Measurements from ENCODE around the gene SYVN1.
"Not testable (repeated sequence)": the region's sequence is repeated elsewhere in the genome, so short reads cannot be mapped to it uniquely, and the experiment has no call there.

Gene SYVN1

DNA sequence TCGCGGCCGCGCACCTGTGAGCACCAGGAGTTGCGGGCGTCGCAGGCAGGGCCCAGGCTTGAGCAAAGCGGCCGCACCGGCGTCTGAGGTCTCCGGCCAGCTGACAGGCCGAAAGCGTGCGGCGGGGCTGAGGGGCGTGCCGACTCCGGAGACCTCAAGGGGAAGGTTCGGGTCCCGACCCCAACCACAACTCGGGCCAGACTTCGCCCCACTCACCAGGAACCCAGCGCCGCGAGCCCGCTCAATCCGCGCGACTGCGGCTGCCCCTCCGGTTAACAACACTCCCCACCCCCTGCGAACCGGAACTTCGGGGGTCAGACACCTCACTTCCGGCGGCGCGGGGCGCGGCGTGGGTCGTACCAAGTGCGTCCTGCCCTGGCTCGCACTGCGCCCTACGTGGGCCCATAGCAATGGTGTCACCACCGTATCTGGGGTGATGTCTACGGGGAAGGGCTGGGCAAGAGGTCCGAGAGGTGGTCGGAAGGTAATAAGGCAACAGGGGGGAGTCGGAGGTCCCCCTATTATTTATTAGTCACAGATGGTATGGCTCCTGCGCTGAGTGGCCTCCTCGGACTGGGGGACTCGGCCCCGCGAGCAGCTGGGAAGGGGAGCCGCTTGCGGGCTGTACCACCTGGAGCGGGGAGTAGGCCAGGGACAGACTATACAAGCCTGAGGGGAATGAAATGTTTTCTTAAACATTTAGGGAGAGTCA is at the start of gene SYVN1:
SYVN1 (minus strand) TSS at position 280 of the 712 bp plus-strand sequence. CDS start 918 bp downstream, outside the sequence.
- DNase-seq: peak; percentile 95

DNA sequence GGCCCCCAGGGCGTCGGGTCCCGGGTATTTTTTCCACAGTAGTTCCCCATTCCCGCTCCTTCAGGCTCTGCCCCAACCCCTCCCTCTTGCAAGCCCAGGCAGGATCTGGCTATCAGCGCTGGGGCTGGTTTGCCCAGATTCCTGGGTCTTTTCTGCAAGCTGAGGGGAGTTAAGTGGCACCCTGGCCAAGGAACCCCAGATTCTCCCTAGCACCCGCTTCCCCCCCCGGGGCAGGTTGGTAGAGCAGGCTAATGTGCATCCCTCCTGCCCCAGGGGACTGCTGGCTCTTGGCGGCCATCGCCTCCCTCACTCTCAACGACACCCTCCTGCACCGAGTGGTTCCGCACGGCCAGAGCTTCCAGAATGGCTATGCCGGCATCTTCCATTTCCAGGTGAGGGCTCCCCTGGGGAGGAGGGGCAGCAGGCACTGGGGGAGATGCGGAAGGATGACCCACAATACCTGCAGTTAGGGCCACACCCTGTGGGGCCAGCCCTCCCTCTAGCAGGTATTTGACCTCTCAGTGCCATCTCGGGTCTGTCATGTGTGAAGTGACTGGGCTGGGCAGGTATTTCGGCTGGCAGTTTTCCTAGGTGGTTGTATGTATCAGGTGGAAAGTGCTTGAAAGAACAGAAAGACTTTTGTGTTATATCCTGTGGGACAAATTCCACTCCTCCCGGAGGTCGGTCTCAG is 49.0 kb upstream of the SYVN1 start:
- no peak for DNase-seq

DNA sequence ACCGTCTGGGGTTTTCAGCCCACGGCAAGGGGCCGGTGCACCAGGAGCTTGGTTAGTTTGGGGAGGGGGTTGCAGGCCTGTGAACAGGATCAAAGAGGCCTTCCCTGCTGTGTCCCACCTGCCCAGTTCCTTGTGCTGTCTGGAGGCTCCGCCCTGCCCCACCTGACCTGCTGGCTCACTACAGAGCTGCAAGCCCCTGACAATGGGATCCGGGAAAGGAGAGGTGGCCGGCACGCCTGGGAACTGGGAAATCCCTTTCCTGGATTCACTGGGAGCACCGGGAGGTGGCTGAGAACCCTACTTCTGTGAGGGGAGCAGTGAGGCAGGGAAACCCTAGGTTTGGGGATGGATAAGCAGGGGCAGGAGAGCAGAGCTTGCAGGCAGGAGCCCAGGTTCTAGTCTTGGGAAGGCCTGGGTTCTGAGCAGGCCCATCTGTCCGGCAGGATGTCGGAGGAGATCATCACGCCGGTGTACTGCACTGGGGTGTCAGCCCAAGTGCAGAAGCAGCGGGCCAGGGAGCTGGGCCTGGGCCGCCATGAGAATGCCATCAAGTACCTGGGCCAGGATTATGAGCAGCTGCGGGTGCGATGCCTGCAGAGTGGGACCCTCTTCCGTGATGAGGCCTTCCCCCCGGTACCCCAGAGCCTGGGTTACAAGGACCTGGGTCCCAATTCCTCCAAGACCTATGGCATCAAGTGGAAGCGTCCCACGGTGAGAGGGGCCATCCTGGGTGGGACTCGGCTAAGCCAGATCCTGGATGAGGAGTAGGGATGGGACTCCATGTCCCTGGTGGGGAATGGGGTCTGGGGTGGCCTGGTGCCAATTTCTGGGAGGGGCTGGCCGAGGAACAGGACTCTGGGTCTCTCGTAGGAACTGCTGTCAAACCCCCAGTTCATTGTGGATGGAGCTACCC is 48.2 kb upstream of the SYVN1 start:
- peak; percentile 58 for DNase-seq

DNA sequence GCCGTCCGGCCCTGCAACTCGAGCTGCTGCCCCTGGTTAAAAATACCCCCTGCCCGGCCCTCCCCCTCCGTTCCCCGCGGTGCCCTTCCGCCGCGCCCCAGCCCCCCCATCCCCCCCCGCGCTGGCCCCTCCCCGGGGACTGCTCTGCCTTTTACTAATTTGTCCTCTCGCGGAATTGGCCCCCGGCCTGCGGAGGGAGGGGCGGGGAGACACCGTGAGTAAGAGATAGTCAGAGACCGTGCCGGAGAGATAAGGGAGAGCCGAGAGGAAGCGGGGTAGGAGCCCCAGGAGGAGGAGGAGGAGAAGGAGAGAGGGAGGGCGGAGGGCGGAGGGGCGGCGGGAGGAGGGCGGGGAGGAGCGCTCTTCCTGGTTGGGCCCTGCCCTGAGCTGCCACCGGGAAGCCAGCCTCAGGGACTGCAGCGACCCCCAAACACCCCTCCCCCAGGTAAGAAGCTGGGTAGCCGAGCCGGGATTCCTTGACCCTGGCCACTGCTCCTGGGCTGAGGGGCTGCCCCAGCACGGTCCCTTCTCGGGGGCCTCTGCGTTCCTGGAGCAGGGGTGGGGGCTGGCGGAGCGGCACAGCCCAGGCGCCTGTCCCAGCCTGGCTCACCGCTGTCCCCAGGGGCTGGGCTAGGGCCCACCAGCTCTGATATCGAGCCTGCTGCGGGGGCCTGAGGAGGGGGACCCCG is 47.4 kb upstream of the SYVN1 start, which contains the start of gene CAPN1:
CAPN1 (plus strand) TSS at position 360 of the 689 bp plus-strand sequence. CDS start 774 bp downstream, outside the sequence.
- peak; percentile 85 for DNase-seq

DNA sequence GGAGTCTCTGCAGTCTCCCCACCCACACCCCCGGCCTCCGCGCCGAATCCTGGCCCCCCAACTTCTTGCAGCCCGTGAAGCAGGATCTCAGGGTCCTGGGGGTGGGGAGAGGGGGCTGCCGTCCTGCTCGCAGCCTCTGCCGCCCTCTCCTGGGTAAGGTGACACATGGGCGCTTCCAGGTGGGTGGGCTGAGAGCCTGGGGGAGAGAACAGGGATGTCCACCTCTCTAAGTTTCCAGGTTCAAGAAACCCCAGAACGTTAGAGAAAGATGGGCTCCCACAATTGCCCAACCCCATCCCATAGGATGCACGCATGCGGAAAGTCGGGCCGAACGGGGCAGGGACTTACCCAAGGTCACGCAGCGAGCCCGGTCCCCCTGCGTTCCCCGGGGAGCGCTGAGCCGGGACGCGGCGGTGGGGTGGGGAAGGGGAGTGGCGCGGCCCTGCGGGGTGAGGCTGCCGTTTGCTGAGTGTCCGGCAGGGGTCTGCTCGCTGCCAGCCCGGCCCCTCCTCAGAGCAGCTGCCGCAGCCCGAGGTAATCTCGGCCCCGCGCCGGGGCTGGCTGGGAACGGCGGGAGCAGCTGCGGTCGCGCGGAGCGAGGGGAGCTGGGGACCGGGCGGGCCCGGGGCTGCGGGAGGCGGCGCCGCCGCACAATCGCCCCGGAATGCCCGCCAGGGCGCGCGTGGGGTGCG is 46.7 kb upstream of the SYVN1 start:
- peak; percentile 83 for DNase-seq

DNA sequence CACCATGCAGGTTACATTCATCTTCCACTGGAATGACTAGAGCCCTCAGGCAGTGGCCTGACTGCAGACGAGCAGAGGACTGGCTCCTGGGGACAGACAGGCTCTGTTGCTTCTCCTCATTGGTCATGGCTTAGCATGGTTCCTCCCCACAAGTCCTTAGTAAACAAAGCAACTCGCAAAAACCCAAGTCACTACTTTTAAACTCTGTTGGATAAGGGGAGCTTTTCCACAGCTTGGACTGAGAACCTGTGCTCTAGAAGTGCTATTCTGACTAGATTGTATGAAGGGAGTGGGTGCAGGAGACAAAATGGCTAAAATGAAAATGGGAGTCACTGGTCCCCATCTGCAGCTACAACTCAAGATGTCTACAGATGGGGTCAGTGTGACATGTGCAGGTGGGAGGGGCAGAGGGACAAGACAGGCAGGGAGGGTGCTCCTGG is 40.3 kb upstream of the SYVN1 start:
- not testable (repeated sequence) for DNase-seq

DNA sequence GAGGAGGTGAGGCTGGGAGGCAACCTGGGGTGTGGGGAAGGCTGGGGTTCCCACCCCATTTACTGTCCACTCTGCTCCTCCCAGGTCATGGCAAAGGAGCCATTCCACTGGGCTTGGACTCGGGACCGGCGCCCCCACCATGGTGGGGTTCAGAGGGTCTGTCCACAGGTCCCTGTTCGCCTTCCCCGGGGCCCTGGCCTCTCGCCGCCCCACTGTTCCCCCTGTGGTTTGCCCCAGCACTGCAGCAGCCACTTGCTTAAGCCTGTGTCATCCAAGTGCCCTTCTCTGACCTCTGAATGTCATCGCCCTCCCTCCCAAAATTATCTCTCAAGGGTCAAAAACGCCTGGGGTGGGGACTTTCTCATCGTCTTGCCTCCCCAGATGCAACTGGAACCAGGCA is 38.3 kb upstream of the SYVN1 start:
- DNase-seq: no peak

DNA sequence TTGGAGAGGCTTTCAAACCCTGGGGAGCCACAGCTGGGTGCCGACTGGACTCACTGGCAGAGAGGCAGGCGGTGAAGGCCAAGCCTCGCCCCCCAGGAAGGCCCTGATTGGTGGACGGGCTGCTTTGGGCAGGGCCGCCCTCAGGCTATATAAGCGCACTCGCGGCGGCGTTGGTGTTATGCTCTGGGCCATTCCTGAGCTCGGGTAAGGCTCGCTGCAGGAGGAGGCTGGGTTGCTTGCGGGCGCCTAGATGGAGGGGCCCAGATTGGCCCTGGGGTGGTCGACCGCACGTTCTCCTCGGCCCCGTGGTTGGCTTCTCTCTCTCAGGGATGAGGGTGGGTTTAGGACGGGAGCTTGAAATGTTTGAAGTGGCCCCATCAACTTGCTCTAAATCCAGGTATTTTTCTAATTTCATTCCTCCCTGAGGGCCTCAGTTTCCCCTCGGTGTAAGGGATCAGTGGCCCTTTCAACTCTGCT is 35.8 kb upstream of the SYVN1 start, which contains the start of gene SPDYC:
SPDYC (plus strand) TSS at position 176 of the 477 bp plus-strand sequence. CDS start 1,125 bp downstream, outside the sequence.
- no peak for DNase-seq

DNA sequence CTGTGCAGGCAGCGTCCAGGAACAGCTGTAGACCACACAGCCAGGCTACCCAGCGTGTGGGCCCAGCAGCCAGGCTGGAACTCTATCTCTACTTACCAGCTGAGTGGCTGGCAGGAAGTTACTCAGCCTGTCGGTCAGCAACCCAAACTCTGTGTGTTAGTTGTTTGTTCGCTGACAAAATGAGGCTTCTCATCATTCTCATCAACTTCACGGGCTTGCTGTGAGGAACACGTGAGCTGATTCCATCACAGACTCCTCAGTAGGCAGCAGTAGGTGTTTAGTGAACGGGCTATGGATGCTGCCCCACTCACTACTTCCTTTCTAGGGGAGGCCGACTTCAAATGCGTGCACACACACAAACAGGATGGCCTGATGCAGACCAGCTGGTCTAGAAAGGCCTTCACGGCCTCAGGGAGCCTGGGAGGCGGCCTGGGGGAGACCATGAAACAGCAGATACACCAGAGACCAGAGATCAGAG is 34.9 kb upstream of the SYVN1 start:
- no peak for DNase-seq

DNA sequence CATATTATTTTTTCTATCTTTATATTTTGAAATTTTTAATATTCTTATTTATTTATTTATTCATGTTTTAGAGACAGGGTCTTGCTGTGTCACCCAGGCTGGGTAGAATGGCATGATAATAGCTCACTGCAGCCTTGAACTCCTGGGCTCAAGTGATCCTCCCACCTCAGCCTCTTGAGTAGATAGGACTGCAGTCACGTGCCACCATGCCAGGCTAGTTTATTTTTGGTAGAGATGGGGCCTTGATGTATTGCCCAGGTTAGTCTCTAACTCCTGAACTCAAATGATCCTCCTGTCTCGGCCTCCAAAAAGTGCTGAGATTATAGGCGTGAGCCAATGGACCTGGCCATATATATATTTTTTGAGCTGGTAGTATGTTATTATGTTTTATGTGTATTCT is 33.3 kb upstream of the SYVN1 start:
- DNase-seq: no peak

DNA sequence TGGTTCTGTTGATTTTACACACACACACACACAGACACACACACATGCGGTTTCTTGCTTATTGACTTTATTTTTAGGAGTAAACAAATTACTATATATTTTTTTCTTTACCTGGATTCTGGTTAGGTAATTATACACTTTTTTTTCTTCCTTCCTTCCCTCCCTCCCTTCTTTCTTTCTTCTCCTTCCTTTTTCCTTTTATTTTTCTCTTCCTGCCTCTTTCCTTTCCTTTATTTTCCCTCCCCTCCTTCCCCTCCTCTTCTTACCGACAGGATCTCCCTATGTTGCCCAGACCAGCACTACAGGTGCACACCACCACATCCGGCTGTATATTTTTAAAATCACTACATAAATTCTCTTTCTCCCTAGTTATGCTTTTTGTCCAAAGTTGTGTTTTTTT is 32.6 kb upstream of the SYVN1 start:
- DNase-seq: no peak

DNA sequence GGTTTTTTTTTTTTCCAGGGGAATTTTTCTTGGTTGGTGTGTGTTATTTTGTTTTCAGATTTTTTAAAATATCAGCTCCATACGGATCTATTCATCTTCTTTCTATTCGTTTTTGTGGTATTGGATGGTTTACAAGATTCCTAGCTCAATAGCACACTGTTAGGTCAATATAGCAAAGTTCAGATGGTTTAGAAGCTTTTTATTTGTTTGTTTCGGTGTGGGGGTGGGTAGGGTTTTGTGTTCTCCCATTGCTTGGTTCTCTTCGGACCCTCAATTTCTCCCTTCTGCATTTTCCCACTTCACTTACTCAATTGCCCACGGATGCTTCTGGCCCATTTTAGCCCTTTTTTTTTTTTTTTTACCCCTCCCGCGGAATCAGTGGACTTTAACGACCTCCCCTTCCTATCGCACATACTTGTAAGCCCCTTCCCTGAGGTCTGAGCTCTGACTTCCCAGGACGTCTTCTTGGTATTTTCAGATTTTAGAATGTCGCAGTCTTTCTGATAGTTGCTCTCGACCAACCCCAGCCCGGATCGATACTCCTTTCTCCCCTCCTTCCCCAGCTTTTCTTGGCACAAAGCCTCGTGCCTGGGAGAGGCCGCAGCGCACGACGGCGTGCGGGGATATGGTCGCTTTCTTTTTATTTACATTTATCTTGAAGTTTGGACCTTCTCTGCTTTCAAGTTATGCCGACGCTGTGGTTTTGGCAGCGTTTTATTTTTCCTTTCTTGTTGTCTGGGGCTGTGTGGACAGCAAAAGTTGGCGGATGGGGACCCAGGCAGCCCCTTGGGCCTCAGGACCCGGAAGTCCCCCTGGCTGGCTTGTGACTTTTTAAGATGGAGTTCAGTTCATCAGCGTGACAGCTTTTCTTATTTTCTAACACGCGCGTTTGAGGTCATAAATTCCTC is 31.3 kb upstream of the SYVN1 start:
- no peak for DNase-seq

DNA sequence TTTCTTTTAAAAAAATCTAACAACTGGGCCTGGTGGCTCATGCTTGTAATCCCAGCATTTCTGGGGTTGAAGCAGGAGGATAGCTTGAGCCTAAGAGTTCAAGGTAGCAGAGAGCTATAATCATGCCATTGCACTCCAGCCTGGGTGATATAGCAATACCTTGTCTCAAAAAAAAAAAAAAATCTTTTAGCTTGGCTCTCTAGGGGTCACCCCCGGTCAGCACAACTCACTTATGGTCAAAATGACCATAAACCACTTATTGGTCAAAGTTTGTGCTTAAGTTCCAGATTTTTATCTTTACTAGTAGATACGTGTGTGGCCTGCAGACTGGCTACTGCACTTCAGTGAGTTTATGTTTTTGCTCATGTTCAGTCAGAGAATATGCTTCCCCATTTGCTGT is 29.4 kb upstream of the SYVN1 start:
- no peak for DNase-seq

DNA sequence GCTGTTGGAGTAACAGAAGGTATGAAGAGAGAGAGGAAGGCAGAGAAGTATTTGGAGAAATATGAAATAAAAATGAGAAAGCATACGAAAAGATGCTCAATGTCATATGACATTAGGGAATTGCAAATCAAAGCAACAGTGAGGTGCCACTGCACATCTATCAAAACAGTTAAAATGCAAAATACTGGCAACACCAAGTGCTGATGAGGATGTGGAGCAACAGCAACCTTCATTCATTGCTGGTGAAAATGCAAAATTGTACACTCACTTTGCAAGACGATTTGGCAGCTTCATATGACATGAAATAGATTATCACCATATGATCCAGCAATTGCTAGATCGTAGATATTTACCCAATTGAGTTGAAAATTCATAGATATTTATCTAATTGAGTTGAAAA is 26.3 kb upstream of the SYVN1 start:
- no peak for DNase-seq

DNA sequence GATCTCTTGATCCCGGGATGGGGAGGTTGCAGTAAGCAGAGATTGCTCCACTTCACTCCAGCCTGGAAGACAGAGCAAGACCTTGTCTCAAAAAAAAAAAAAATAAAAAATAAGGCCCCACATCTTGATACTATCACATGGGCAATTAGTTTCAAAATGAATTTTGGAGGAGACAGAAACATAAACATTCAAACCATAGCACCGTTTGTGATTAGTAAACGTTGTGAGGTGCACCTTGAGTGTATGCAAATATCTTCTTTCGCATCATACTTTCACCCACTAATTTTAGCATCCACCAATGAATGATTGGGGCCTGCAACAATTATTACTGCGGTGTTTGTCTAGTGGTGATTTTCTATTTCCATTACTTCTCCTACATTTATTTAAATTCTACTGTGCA is 24.7 kb upstream of the SYVN1 start:
- DNase-seq: no peak

DNA sequence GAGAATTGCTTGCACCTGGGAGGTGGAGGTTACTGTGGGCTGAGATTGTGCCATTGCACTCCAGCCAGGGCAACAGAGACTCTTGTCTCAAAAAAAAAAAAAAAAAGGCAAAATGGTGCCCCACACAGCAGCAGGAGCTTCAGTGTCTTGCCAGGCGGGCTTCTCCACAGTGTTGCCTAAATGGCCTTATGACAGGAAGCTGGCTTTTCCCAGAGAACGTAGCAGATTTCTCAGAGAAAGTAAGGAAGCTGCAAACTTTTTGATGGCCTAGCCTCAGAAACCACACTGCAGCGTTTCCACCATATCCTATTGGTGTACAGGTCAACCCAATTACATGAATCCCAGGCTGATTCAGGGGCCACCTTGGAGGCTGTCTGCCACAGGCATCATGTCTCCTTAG is 23.0 kb upstream of the SYVN1 start:
- DNase-seq: no peak

DNA sequence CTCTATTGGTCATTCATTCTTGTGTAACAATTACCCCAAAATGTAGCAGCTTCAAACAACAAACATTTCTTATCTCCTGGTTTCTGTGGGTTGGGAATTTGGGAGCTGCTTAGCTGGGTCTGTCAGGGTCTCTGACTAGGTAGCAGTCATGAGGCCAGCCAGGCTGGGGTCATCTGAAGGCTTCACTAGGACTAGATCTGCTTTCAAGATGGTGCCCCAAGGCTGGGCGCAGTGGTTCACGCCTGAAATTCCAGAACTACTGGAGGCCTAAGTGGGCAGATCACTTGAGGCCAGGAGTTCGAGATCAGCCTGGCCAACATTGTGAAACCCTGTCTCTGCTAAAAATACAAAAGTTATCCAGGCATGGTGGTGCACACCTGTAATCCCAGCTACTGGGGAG is 22.6 kb upstream of the SYVN1 start:
- DNase-seq: no peak

DNA sequence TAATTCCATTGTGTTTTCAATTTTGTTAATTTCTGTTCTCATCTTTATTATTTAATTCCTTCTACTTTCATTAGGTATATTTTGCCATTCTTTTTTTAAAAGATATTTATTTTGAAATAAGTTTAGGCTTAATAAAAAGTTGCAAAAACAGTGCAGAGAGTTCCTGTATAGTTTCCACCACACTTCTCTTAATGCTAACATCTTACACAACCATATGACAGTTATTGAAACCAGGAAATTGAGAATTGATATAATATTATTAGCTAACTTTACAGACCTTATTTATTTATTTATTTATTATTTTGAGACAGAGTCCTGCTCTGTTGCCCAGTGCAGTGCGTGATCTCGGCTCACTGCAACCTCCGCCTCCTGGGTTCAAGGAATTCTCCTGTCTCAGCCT is 21.9 kb upstream of the SYVN1 start:
- no peak for DNase-seq

DNA sequence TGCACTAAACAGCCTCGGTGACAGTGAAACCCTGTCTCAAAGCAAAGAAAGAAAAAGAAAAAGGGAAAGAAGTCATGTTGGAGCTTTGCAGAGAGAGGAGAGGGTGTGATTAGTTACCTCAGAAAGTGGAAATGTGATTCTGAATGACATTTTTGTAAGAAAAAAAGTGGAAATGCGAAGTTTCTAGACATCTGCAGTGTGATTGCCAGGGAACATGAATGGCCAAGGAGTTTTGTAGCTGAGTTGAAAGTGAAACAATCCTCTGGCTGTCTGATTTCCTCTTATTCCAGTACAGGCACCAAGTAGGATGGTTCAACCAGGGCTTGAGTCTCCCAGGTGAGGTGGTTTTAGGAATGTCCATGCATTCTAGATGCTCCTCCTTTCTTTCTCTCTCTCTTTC is 17.8 kb upstream of the SYVN1 start:
- no peak for DNase-seq

DNA sequence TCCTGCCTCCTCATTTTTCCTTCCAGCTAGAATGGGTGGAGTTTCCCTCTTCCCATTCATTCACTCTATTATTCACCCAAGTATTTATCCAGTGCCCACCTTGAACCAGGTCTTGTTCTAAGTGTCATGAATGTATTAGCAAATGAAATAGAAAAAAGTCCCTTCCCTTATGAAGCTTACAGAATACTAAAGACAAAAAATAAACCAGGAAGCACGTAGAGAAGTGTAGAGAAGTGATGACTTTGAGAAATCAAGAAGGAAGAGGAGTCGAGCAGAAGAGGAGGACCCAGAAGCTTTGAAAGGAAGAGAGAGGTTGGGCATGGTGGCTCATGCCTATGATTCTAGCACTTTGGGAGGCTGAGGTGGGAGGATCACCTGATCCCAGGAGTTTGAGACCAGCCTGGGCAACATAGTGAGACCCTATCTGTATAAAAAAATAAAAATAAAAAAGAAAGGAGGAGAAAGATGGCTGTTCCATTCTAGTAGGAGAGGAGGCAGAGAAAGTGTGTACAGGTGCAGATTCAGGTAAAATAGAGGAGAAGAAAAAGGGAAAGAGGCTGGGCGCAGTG is 17.1 kb upstream of the SYVN1 start:
- no peak for DNase-seq
